HCT116 (cell line): ENCODE measurements around the gene NLRC4. TPM values are rescaled to one million over a fixed set of nuclear protein-coding genes. Genes with fewer than 3 reads are reported as not detected.
"Not testable (repeated sequence)": the region's sequence is repeated elsewhere in the genome, so short reads cannot be mapped to it uniquely, and the experiment has no call there.

Experiments used
- ATAC-seq: fragments of 200-7000 bp; cut with Tn5 transposase; 2 replicates; pipeline ENCODE4 v1.9.1; 2020; ENCODE audit warnings: mild to moderate bottlenecking, moderate library complexity
- BruUV-seq: library from RNA; stranded (reverse); fragments of 400-500 nt; replicated peaks from 2 replicates; lab custom pipeline; 2021; lab: Mats Ljungman, UMichigan
- CTCF ChIA-PET: fragments of 300-600 bp; sonication (Branson Sonifier 250); formaldehyde crosslinking; loops from one replicate; lab custom pipeline; 2021; ENCODE audit warnings: antibody characterized with exemption; lab: Charles Lee
- POLR2A ChIA-PET: fragments of 300-600, 350-600 bp; sonication (Branson Sonifier 250); formaldehyde crosslinking; loops from one replicate; lab custom pipeline; 2021; ENCODE audit warnings: antibody characterized with exemption; lab: Charles Lee
- RAD21 ChIA-PET, 2 experiments: fragments of 300-600 bp; sonication (Branson Sonifier 250); formaldehyde crosslinking; loops; one replicate each; lab custom pipeline; 2023; ENCODE audit warnings: low total read pairs in 2 of 2; ENCODE audit not compliant: uncharacterized antibody in 2 of 2, unreplicated experiment in 2 of 2, low non-redundant PET in 1 of 2; lab: Charles Lee
- DNase-seq: peaks from one replicate; pipeline ENCODE4 v3.0.0-alpha.2; 2010; ENCODE audit warnings: low read depth, low spot score
- H2AFZ ChIP-seq: fragments of 200-600 bp; shearing (Covaris generic), sonication (generic); 2 replicates; pipeline ENCODE4 v1.6.1; 2017; ENCODE audit warnings: low read depth, mixed run types, mixed read lengths, antibody characterized with exemption, low read length; ENCODE audit not compliant: poor library complexity, severe bottlenecking
- H3K27ac ChIP-seq: 2 replicates; pipeline ENCODE4 v1.5.1; 2012; ENCODE audit warnings: low read depth, low read length
- H3K27me3 ChIP-seq: fragments of 200-600 bp; sonication (generic); 2 replicates; pipeline ENCODE4 v1.6.1; 2016; ENCODE audit warnings: mixed run types, low read length, mixed read lengths; ENCODE audit not compliant: insufficient read depth
- H3K36me3 ChIP-seq, 2 experiments: fragments of 200-500 bp in 1 of 2; fragments of 200-600 bp in 1 of 2; sonication (Bioruptor generic) in 1 of 2; sonication (generic) in 1 of 2; 2 replicates each; pipeline versions ENCODE4 v1.5.1 to v1.6.1; 2014 to 2016; ENCODE audit warnings: low read length in 2 of 2, inconsistent platforms in 1 of 2, mixed read lengths in 1 of 2, mixed run types in 1 of 2; ENCODE audit not compliant: insufficient read depth in 2 of 2, control insufficient read depth in 1 of 2
- H3K4me1 ChIP-seq, 2 experiments: fragments of 200-600 bp in 1 of 2; sonication (generic) in 1 of 2; 2 replicates each; pipeline versions ENCODE4 v1.5.1 to v1.6.1; 2012 to 2017; ENCODE audit warnings: low read length in 2 of 2, inconsistent platforms in 1 of 2, mild to moderate bottlenecking in 1 of 2, mixed read lengths in 1 of 2, mixed run types in 1 of 2, moderate library complexity in 1 of 2; ENCODE audit not compliant: insufficient read depth in 2 of 2, control insufficient read depth in 1 of 2
- H3K4me2 ChIP-seq: fragments of 200-600 bp; sonication (generic); 2 replicates; pipeline ENCODE4 v1.6.1; 2017; ENCODE audit warnings: mixed run types, low read length, mixed read lengths
- H3K4me3 ChIP-seq, 2 experiments: fragments of 200-600 bp in 1 of 2; sonication (generic) in 1 of 2; replicated peaks in 1 of 2; 2 replicates each; pipeline ENCODE4 v1.5.1; 2011 to 2016; ENCODE audit warnings: low read length in 2 of 2, control low read depth in 1 of 2, low read depth in 1 of 2, mild to moderate bottlenecking in 1 of 2, mixed read lengths in 1 of 2, mixed run types in 1 of 2
- H3K79me2 ChIP-seq: fragments of 200-600 bp; sonication (generic); 2 replicates; pipeline ENCODE4 v1.6.1; 2017; ENCODE audit warnings: mild to moderate bottlenecking, mixed run types, low read length, moderate library complexity, mixed read lengths; ENCODE audit not compliant: insufficient read depth
- H3K9ac ChIP-seq: fragments of 200-600 bp; sonication (generic); 2 replicates; pipeline ENCODE4 v1.6.1; 2016; ENCODE audit warnings: low read length, mixed read lengths
- H3K9me2 ChIP-seq: fragments of 200-600 bp; sonication (generic), shearing (Covaris generic); 2 replicates; pipeline ENCODE4 v1.6.1; 2017; ENCODE audit warnings: mixed run types, mild to moderate bottlenecking, moderate library complexity; ENCODE audit not compliant: insufficient read depth
- H3K9me3 ChIP-seq, 2 experiments: fragments of 200-500 bp in 1 of 2; fragments of 200-600 bp in 1 of 2; sonication (Bioruptor generic) in 1 of 2; sonication (generic) in 1 of 2; 2 replicates each; pipeline ENCODE4 v1.6.1; 2014 to 2017; ENCODE audit warnings: low read length in 2 of 2, mixed read lengths in 2 of 2, inconsistent platforms in 1 of 2, low read depth in 1 of 2, mild to moderate bottlenecking in 1 of 2, mixed run types in 1 of 2, moderate library complexity in 1 of 2; ENCODE audit not compliant: control insufficient read depth in 1 of 2, insufficient read depth in 1 of 2
- H4K20me1 ChIP-seq: fragments of 200-600 bp; sonication (generic), shearing (Covaris generic); 2 replicates; pipeline ENCODE4 v1.6.1; 2017; ENCODE audit warnings: mixed run types, mild to moderate bottlenecking, moderate library complexity; ENCODE audit not compliant: insufficient read depth
- CEBPB ChIP-seq: IDR thresholded peaks from 2 replicates; pipeline ENCODE4 v1.6.1; 2012; ENCODE audit warnings: low read depth
- RAD21 ChIP-seq: IDR thresholded peaks from 2 replicates; pipeline ENCODE4 v1.6.1; 2012; ENCODE audit warnings: low read depth, mild to moderate bottlenecking
- SIN3A ChIP-seq: IDR thresholded peaks from 2 replicates; pipeline ENCODE4 v1.6.1; 2012; ENCODE audit warnings: low read depth
- intact Hi-C: fragments of 100-400 bp; cut with micrococcal nuclease; formaldehyde crosslinking; loops from 2 replicates; pipeline ENCODE4 v1.10.0; 2022
- total RNA-seq: library from RNA; stranded (reverse); gene quantifications from one replicate; pipeline ENCODE4 v1.2.1, GENCODE V29; 2021; ENCODE audit not compliant: unreplicated experiment
- TF ChIP-seq, protein P1 (sequence below), 3 experiments: fragments of 200-600 bp in 1 of 3; sonication (generic) in 1 of 3; IDR thresholded peaks in 2 of 3; conservative IDR thresholded peaks in 1 of 3; 2 replicates each; pipeline ENCODE4 v1.5.1; 2012 to 2017; ENCODE audit warnings: low read depth in 2 of 3, low read length in 2 of 3, antibody characterized with exemption in 1 of 3, borderline replicate concordance in 1 of 3, control low read depth in 1 of 3, mild to moderate bottlenecking in 1 of 3, mixed read lengths in 1 of 3, mixed run types in 1 of 3, moderate library complexity in 1 of 3; ENCODE audit not compliant: insufficient read depth in 1 of 3

The NLRC4 gene
- total RNA-seq, 1 experiment from 2014 or later: not detected

- no TSS peak for BruUV-seq
- ChIA-PET CTCF (interaction anchor here (0.7 kb wide), 1 partner anchor 672 kb away, joined by 4 read pairs; no protein-coding TSS in a partner anchor), RAD21 (no interaction called here), POLR2A (no interaction called here)
- H3K9me2 ChIP-seq: no peaks in the 10 kb centered on the region
- no peak overlapping the region for H3K4me2 ChIP-seq
- H3K9me3 ChIP-seq: no peaks in the 10 kb centered on the region
- TF ChIP-seq, protein P1, sequence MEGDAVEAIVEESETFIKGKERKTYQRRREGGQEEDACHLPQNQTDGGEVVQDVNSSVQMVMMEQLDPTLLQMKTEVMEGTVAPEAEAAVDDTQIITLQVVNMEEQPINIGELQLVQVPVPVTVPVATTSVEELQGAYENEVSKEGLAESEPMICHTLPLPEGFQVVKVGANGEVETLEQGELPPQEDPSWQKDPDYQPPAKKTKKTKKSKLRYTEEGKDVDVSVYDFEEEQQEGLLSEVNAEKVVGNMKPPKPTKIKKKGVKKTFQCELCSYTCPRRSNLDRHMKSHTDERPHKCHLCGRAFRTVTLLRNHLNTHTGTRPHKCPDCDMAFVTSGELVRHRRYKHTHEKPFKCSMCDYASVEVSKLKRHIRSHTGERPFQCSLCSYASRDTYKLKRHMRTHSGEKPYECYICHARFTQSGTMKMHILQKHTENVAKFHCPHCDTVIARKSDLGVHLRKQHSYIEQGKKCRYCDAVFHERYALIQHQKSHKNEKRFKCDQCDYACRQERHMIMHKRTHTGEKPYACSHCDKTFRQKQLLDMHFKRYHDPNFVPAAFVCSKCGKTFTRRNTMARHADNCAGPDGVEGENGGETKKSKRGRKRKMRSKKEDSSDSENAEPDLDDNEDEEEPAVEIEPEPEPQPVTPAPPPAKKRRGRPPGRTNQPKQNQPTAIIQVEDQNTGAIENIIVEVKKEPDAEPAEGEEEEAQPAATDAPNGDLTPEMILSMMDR (IDR thresholded peaks at IDR 0.05 in 2 of 3, conservative IDR thresholded peaks at IDR 0.05 in 1 of 3; ENCODE audit: borderline replicate concordance in 1 of 3, insufficient read depth in 1 of 3, low read depth in 2 of 3, low read length in 2 of 3): no peak
- TF ChIP-seq CEBPB (no peak), RAD21 (peak; percentile 47)
- H4K20me1 ChIP-seq: no peaks in the 10 kb centered on the region
- H3K4me1 ChIP-seq: no peaks in the 10 kb centered on the region
- 0 out of 4 replicates have a peak, but pooled peaks cover 4 to 5% of the 10 kb centered on the region in 2 experiments for H3K36me3 ChIP-seq
- no peak for DNase-seq
- no peak overlapping the region for H3K27ac ChIP-seq
- no peak overlapping the region for H2AFZ ChIP-seq
- no peak overlapping the region for H3K9ac ChIP-seq
- no peak for ATAC-seq
- no peaks in the 10 kb centered on the region for H3K79me2 ChIP-seq
- no peak overlapping the region for H3K4me3 ChIP-seq
- intact Hi-C loops: loop anchor here (2.0 kb wide), 1 partner anchor 517 kb away; no protein-coding TSS in a partner anchor
- no peaks in the 10 kb centered on the region for H3K27me3 ChIP-seq
These were observed 52.4 kb downstream of the NLRC4 start for GRCh38 chr2:32212295-32212694.

DNA sequence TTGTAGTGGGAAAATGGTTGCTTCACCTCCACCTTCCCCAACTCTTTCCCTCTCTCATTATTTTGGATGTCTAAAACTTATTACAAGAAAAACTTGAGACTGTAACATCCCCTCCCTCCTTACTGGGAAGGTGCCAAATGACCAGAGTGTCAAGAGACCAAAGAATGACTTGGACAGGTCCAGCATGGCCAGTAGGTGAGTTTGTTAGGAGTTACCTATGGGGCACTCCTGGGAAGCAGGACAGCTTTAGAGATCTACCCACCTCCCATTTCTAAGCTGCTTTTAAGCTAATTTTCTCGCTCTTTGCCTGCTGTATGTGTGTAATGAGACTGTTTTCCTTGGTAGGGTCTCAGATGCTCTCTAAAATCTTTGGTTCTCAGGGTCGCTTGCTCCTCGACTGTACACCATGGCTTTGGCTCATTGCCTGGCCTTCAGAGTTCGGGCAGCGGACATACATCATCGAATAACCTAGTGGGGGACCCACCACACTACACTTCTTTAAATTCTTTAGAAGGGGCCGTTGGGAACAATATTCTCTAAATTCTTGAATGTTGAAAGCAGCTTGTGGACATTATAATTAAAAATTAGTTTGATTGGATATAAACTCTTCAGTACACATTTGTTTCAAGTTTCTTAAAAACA lies 53.8 kb downstream of the NLRC4 start:
- ChIA-PET POLR2A (no interaction called here), RAD21 (no interaction called here), CTCF (no interaction called here)
- Histone ChIP-seq H3K9ac (no peak overlapping the region), H3K27me3 (no peaks in the 10 kb centered on the region), H2AFZ (no peak overlapping the region), H4K20me1 (no peaks in the 10 kb centered on the region), H3K4me3 (no peak overlapping the region), H3K79me2 (no peaks in the 10 kb centered on the region), H3K9me3 (no peaks in the 10 kb centered on the region), H3K36me3 (0 out of 4 replicates have a peak, but pooled peaks cover 4 to 5% of the 10 kb centered on the region in 2 experiments), H3K4me2 (no peak overlapping the region), H3K9me2 (no peaks in the 10 kb centered on the region), H3K27ac (no peak overlapping the region), H3K4me1 (no peaks in the 10 kb centered on the region)
- TF ChIP-seq, protein P1 (IDR thresholded peaks at IDR 0.05 in 2 of 3, conservative IDR thresholded peaks at IDR 0.05 in 1 of 3; ENCODE audit: borderline replicate concordance in 1 of 3, insufficient read depth in 1 of 3, low read depth in 2 of 3, low read length in 2 of 3): 0 out of 6 replicates have a peak, but pooled peaks of 1 of the 3 experiments have one; percentile 16
- no peak for TF ChIP-seq SIN3A
- ATAC-seq: no peak
- DNase-seq: no peak
- intact Hi-C loops: no loop called here
- no TSS peak for BruUV-seq

DNA sequence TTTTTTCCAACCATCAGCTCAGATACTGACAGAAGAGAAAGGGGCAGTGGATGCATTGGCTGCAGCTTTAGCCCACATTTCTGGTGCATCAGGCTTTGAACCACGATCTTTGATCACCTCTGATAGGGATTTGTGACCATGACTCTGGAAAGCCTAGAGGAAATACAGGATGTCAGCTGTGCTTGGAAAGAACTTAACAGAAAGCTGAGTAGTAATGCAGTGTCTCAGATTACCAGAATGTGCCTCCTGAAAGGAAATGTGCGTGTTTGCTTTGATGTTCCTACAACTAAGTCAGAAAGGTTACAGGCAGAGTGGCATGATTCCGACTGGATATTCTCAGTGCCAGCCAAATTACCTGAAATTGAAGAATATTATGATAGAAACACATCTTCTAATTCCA lies 61.3 kb downstream of the NLRC4 start:
- H3K4me2 ChIP-seq, H3K27ac ChIP-seq, H2AFZ ChIP-seq, H3K4me3 ChIP-seq, ATAC-seq, H4K20me1 ChIP-seq, RAD21 ChIA-PET, H3K79me2 ChIP-seq, intact Hi-C loops, DNase-seq, H3K9me3 ChIP-seq, H3K4me1 ChIP-seq, CTCF ChIA-PET, H3K36me3 ChIP-seq, BruUV-seq, H3K9ac ChIP-seq, H3K27me3 ChIP-seq, POLR2A ChIA-PET, H3K9me2 ChIP-seq: not testable (repeated sequence)
